ENCODE results near the gene EDIL3. TPM values are rescaled to one million over a fixed set of nuclear protein-coding genes. Genes with fewer than 3 reads are reported as not detected.

EDIL3 gene
- total RNA-seq, 1 experiment from 2014 or later: 0.32 TPM

- BruUV-seq (replicated peaks): no TSS peak
- ATAC-seq (no peak), DNase-seq (ENCODE audit: low read depth, low spot score) (no peak)
- POLR2A ChIA-PET: no interaction called here
- Histone ChIP-seq H3K9me2 (ENCODE audit: insufficient read depth) (no peaks in the 10 kb centered on the region), H3K4me1 (ENCODE audit: control insufficient read depth in 1 of 2, insufficient read depth in 2 of 2, low read length in 2 of 2) (peaks cover 3 to 4% of the 10 kb centered on the region in 2 experiments; a peak in 3 of 4 replicates), H3K4me2 (ENCODE audit: low read length) (no peak overlapping the region), H2AFZ (ENCODE audit: low read depth, low read length, poor library complexity, severe bottlenecking) (no peak overlapping the region), H3K9ac (ENCODE audit: low read length) (no peak overlapping the region), H3K27me3 (ENCODE audit: insufficient read depth, low read length) (no peaks in the 10 kb centered on the region), H3K79me2 (ENCODE audit: insufficient read depth, low read length) (no peaks in the 10 kb centered on the region), H3K27ac (ENCODE audit: low read depth, low read length) (no peak overlapping the region), H3K4me3 (replicated peaks in 1 of 2; ENCODE audit: low read depth in 1 of 2, low read length in 2 of 2) (no peak overlapping the region), H3K36me3 (ENCODE audit: control insufficient read depth in 1 of 2, insufficient read depth in 2 of 2, low read length in 2 of 2) (no peaks in the 10 kb centered on the region), H4K20me1 (ENCODE audit: insufficient read depth) (no peaks in the 10 kb centered on the region), H3K9me3 (ENCODE audit: control insufficient read depth in 1 of 2, insufficient read depth in 1 of 2, low read depth in 1 of 2, low read length in 2 of 2) (no peaks in the 10 kb centered on the region)
- CTCF ChIA-PET: no interaction called here
- intact Hi-C loops (cut with micrococcal nuclease): no loop called here
- RAD21 ChIA-PET (ENCODE audit: low non-redundant PET in 1 of 2, low total read pairs in 2 of 2, uncharacterized antibody in 2 of 2, unreplicated experiment in 2 of 2): no interaction called here
- TF ChIP-seq FOSL1 (IDR thresholded peaks at IDR 0.05; ENCODE audit: low read depth) (no peak), CEBPB (IDR thresholded peaks at IDR 0.05; ENCODE audit: low read depth) (no peak), YY1 (IDR thresholded peaks at IDR 0.05; ENCODE audit: extremely low read depth, insufficient replicate concordance, low read depth, low read length) (no peak), ELF1 (IDR thresholded peaks at IDR 0.05; ENCODE audit: borderline replicate concordance, low read depth) (no peak), CTCF (IDR thresholded peaks at IDR 0.05 in 2 of 3, conservative IDR thresholded peaks at IDR 0.05 in 1 of 3; ENCODE audit: borderline replicate concordance in 1 of 3, insufficient read depth in 1 of 3, low read depth in 2 of 3, low read length in 2 of 3) (no peak), EZH2 (IDR thresholded peaks at IDR 0.05) (no peak)
These were observed 91.7 kb downstream of the EDIL3 start for GRCh38 chr5:84292788-84293653.

Data from HCT116 (cell line).